ENCODE results near the gene EVC2. TPM values are rescaled to one million over a fixed set of nuclear protein-coding genes. Genes with fewer than 3 reads are reported as not detected.

Gene EVC2
- total RNA-seq, 2 experiments from 2014 or later = 3.4 TPM; not detected in 1

- Histone ChIP-seq H3K4me3 (ENCODE audit: low read depth, low read length, poor library complexity, severe bottlenecking) (no peak overlapping the region), H3K4me2 (ENCODE audit: low read length) (no peak overlapping the region), H3K27ac (ENCODE audit: low read depth, low read length, poor library complexity, severe bottlenecking) (no peak overlapping the region), H3K36me3 (ENCODE audit: insufficient read depth, low read length) (no peaks in the 10 kb centered on the region), H3K79me2 (ENCODE audit: insufficient read depth, low read depth, low read length) (no peaks in the 10 kb centered on the region), H3K9me3 (ENCODE audit: low read length) (no peaks in the 10 kb centered on the region), H3K9me2 (ENCODE audit: insufficient read depth, low read length) (no peaks in the 10 kb centered on the region), H2AFZ (ENCODE audit: low read length) (no peak overlapping the region), H3K4me1 (ENCODE audit: insufficient read depth, low read length, poor library complexity, severe bottlenecking) (no peaks in the 10 kb centered on the region), H4K20me1 (ENCODE audit: insufficient read depth, low read length) (no peaks in the 10 kb centered on the region)
- ChIA-PET POLR2A (no interaction called here), CTCF (ENCODE audit: unreplicated experiment) (no interaction called here)
- BruUV-seq (replicated peaks) = no TSS peak
- TF ChIP-seq EZH2phosphoT487 (IDR thresholded peaks at IDR 0.05; ENCODE audit: borderline replicate concordance, low read depth, low read length) (no peak), CTCF (conservative IDR thresholded peaks at IDR 0.05; ENCODE audit: low read length) (no peak)
- no peak for DNase-seq (ENCODE audit: low spot score)
- intact Hi-C loops (cut with micrococcal nuclease; ENCODE audit: unreplicated experiment) = no loop called here
These were observed 154.0 kb downstream of the EVC2 start for GRCh38 chr4:5554376-5554775.

DNA sequence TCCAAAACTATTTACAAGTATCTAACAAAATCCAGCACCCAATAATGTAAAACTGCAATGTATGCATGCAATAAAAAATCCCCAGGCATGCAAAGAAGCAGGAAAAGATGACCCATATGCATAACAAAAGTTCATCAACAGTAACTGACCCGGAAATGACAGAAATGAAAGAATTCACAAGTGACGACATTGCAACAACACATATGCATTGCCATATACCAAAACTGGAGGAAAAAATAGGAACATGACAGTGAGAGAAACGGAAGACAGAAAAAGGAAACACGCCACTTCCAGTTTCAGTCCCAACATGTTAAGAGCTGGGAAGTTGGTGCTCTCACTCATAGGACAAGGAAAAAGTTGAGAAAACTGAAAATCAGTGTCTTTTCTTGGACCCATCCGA is 154.6 kb downstream of the EVC2 start:
- DNase-seq (ENCODE audit: low spot score) = no peak
- intact Hi-C loops (cut with micrococcal nuclease; ENCODE audit: unreplicated experiment) = no loop called here
- H3K79me2 ChIP-seq (ENCODE audit: insufficient read depth, low read depth, low read length) = no peaks in the 10 kb centered on the region
- no peak for TF ChIP-seq CTCF (conservative IDR thresholded peaks at IDR 0.05; ENCODE audit: low read length)
- TF ChIP-seq EZH2phosphoT487 (IDR thresholded peaks at IDR 0.05; ENCODE audit: borderline replicate concordance, low read depth, low read length) = no peak
- ChIA-PET POLR2A (no interaction called here), CTCF (ENCODE audit: unreplicated experiment) (no interaction called here)
- no peak overlapping the region for H2AFZ ChIP-seq (ENCODE audit: low read length)
- no peak overlapping the region for H3K4me2 ChIP-seq (ENCODE audit: low read length)
- no TSS peak for BruUV-seq (replicated peaks)
- H4K20me1 ChIP-seq (ENCODE audit: insufficient read depth, low read length) = no peaks in the 10 kb centered on the region
- no peaks in the 10 kb centered on the region for H3K9me3 ChIP-seq (ENCODE audit: low read length)
- no peaks in the 10 kb centered on the region for H3K4me1 ChIP-seq (ENCODE audit: insufficient read depth, low read length, poor library complexity, severe bottlenecking)
- H3K9me2 ChIP-seq (ENCODE audit: insufficient read depth, low read length) = no peaks in the 10 kb centered on the region
- H3K4me3 ChIP-seq (ENCODE audit: low read depth, low read length, poor library complexity, severe bottlenecking) = no peak overlapping the region
- H3K36me3 ChIP-seq (ENCODE audit: insufficient read depth, low read length) = no peaks in the 10 kb centered on the region
- no peak overlapping the region for H3K27ac ChIP-seq (ENCODE audit: low read depth, low read length, poor library complexity, severe bottlenecking)

GRCh38 chr4:5552451-5552850 is 155.9 kb downstream of the EVC2 start:
- ChIA-PET CTCF (ENCODE audit: unreplicated experiment) (interaction anchor here (0.6 kb wide), 1 partner anchor 18 kb away, joined by 5 read pairs; no protein-coding TSS in a partner anchor), POLR2A (no interaction called here)
- Histone ChIP-seq H3K4me3 (ENCODE audit: low read depth, low read length, poor library complexity, severe bottlenecking) (no peak overlapping the region), H3K27ac (ENCODE audit: low read depth, low read length, poor library complexity, severe bottlenecking) (no peak overlapping the region), H3K36me3 (ENCODE audit: insufficient read depth, low read length) (no peaks in the 10 kb centered on the region), H3K4me2 (ENCODE audit: low read length) (no peak overlapping the region), H3K79me2 (ENCODE audit: insufficient read depth, low read depth, low read length) (no peaks in the 10 kb centered on the region), H2AFZ (ENCODE audit: low read length) (no peak overlapping the region), H3K4me1 (ENCODE audit: insufficient read depth, low read length, poor library complexity, severe bottlenecking) (no peaks in the 10 kb centered on the region), H3K9me3 (ENCODE audit: low read length) (no peaks in the 10 kb centered on the region), H4K20me1 (ENCODE audit: insufficient read depth, low read length) (no peaks in the 10 kb centered on the region), H3K9me2 (ENCODE audit: insufficient read depth, low read length) (no peaks in the 10 kb centered on the region)
- no TSS peak for BruUV-seq (replicated peaks)
- no peak for TF ChIP-seq CTCF (conservative IDR thresholded peaks at IDR 0.05; ENCODE audit: low read length)
- TF ChIP-seq EZH2phosphoT487 (IDR thresholded peaks at IDR 0.05; ENCODE audit: borderline replicate concordance, low read depth, low read length) = no peak
- DNase-seq (ENCODE audit: low spot score) = no peak
- intact Hi-C loops (cut with micrococcal nuclease; ENCODE audit: unreplicated experiment) = no loop called here
